ENCODE data around the gene WDR13. TPM values are rescaled to one million over a fixed set of nuclear protein-coding genes. Genes with fewer than 3 reads are reported as not detected.
"Not testable (repeated sequence)": the region's sequence is repeated elsewhere in the genome, so short reads cannot be mapped to it uniquely, and the experiment has no call there.

Gene WDR13
- total RNA-seq, 1 experiment from 2014 or later, result 131 TPM

DNA sequence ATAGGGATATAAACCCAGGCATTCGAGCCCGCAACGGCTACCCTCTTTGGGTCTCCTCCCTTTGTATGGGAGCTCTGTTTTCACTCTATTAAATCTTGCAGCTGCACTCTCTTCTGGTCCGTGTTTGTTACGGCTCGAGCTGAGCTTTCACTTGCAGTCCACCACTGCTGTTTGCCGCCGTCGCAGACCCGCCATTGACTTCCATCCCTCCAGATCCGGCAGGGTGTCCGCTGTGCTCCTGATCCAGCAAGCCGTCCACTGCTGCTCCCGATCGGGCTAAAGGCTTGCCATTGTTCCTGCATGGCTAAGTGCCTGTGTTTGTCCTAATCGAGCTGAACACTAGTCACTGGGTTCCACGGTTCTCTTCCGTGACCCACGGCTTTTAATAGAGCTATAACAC, 57.5 kb downstream of the WDR13 start:
- DNase-seq (ENCODE audit: low read depth), result not testable (repeated sequence)

Other genes with a start within 250 kb of the WDR13 start
- not detected in 2 replicates for gene SSX3, start 240.8 kb upstream of the WDR13 start, total RNA-seq (2014; rRNA removed)
- not detected in 2 replicates for gene SSX4, start 214.0 kb upstream of the WDR13 start, total RNA-seq (2014; rRNA removed)
- not detected in 2 replicates for gene SSX4B, start 185.5 kb upstream of the WDR13 start, total RNA-seq (2014; rRNA removed)
- 2.9 and 4.4 TPM in 2 replicates for gene SLC38A5, start 127.2 kb upstream of the WDR13 start, total RNA-seq (2014; rRNA removed)
- gene FTSJ1, start 121.3 kb upstream of the WDR13 start, total RNA-seq (2014; rRNA removed), result 136 and 152 TPM in 2 replicates
- gene PORCN, start 88.5 kb upstream of the WDR13 start, total RNA-seq (2014; rRNA removed), result 100 and 122 TPM in 2 replicates
- 37.7 and 41.8 TPM in 2 replicates for gene EBP, start 75.7 kb upstream of the WDR13 start, total RNA-seq (2014; rRNA removed)
- gene TBC1D25, start 57.8 kb upstream of the WDR13 start, total RNA-seq (2014; rRNA removed), result 9.2 and 9.7 TPM in 2 replicates
- gene RBM3, start 23.0 kb upstream of the WDR13 start, total RNA-seq (2014; rRNA removed), result 162 and 170 TPM in 2 replicates
- gene WAS, start 86.3 kb downstream of the WDR13 start, total RNA-seq (2014; rRNA removed), result not detected in 2 replicates
- gene SUV39H1, start 99.2 kb downstream of the WDR13 start, total RNA-seq (2014; rRNA removed), result 13.0 and 14.8 TPM in 2 replicates
- gene GLOD5, start 164.3 kb downstream of the WDR13 start, total RNA-seq (2014; rRNA removed), result not detected in 2 replicates
- gene GATA1, start 189.1 kb downstream of the WDR13 start, total RNA-seq (2014; rRNA removed), result not detected in 2 replicates
- 49.1 and 71.2 TPM in 2 replicates for gene HDAC6, start 204.6 kb downstream of the WDR13 start, total RNA-seq (2014; rRNA removed)
- gene ERAS, start 229.0 kb downstream of the WDR13 start, total RNA-seq (2014; rRNA removed), result not detected in 2 replicates
- gene PCSK1N, start 238.1 kb downstream of the WDR13 start, total RNA-seq (2014; rRNA removed), result 1.8 and 3.2 TPM in 2 replicates